ENCODE measurements around the gene MAN1A1. TPM values are rescaled to one million over a fixed set of nuclear protein-coding genes. Genes with fewer than 3 reads are reported as not detected.

The MAN1A1 gene
- total RNA-seq, 1 donor from 2014 or later: 35.4 TPM

- no peak for DNase-seq (ENCODE audit: extremely low read depth, low read depth, low spot score)
Observed at GRCh38 chr6:119204719-119205118, 144.8 kb downstream of the MAN1A1 start.

- DNase-seq (ENCODE audit: extremely low read depth, low read depth, low spot score): no peak
Observed at GRCh38 chr6:119201480-119201879, 148.1 kb downstream of the MAN1A1 start.

GRCh38 chr6:119200512-119201175, 148.9 kb downstream of the MAN1A1 start:
- no peak for DNase-seq (ENCODE audit: extremely low read depth, low read depth, low spot score)

GRCh38 chr6:119197271-119197670, 152.3 kb downstream of the MAN1A1 start:
- DNase-seq (ENCODE audit: extremely low read depth, low read depth, low spot score): no peak

- no peak for DNase-seq (ENCODE audit: extremely low read depth, low read depth, low spot score)
Observed at GRCh38 chr6:119196715-119197114, 152.8 kb downstream of the MAN1A1 start.

- no peak for DNase-seq (ENCODE audit: extremely low read depth, low read depth, low spot score)
Observed at GRCh38 chr6:119195848-119196247, 153.7 kb downstream of the MAN1A1 start.

GRCh38 chr6:119195204-119195603, 154.4 kb downstream of the MAN1A1 start:
- DNase-seq (ENCODE audit: extremely low read depth, low read depth, low spot score): no peak

GRCh38 chr6:119193707-119194106, 155.9 kb downstream of the MAN1A1 start:
- no peak for DNase-seq (ENCODE audit: extremely low read depth, low read depth, low spot score)

GRCh38 chr6:119192200-119192599, 157.4 kb downstream of the MAN1A1 start:
- no peak for DNase-seq (ENCODE audit: extremely low read depth, low read depth, low spot score)

- no peak for DNase-seq (ENCODE audit: extremely low read depth, low read depth, low spot score)
Observed at GRCh38 chr6:119190176-119190575, 159.4 kb downstream of the MAN1A1 start.

GRCh38 chr6:119189498-119189897, 160.1 kb downstream of the MAN1A1 start:
- DNase-seq (ENCODE audit: extremely low read depth, low read depth, low spot score): no peak

- DNase-seq (ENCODE audit: extremely low read depth, low read depth, low spot score): no peak
Observed at GRCh38 chr6:119187596-119187995, 162.0 kb downstream of the MAN1A1 start.

GRCh38 chr6:119186490-119186889, 163.1 kb downstream of the MAN1A1 start:
- no peak for DNase-seq (ENCODE audit: extremely low read depth, low read depth, low spot score)

- DNase-seq (ENCODE audit: extremely low read depth, low read depth, low spot score): no peak
Observed at GRCh38 chr6:119184008-119184648, 165.4 kb downstream of the MAN1A1 start.

GRCh38 chr6:119183457-119183856, 166.1 kb downstream of the MAN1A1 start:
- DNase-seq (ENCODE audit: extremely low read depth, low read depth, low spot score): no peak

GRCh38 chr6:119182875-119183274, 166.7 kb downstream of the MAN1A1 start:
- no peak for DNase-seq (ENCODE audit: extremely low read depth, low read depth, low spot score)

- DNase-seq (ENCODE audit: extremely low read depth, low read depth, low spot score): no peak
Observed at GRCh38 chr6:119182216-119182803, 167.3 kb downstream of the MAN1A1 start.

GRCh38 chr6:119181046-119181445, 168.5 kb downstream of the MAN1A1 start:
- DNase-seq (ENCODE audit: extremely low read depth, low read depth, low spot score): no peak

GRCh38 chr6:119179842-119180241, 169.7 kb downstream of the MAN1A1 start:
- no peak for DNase-seq (ENCODE audit: extremely low read depth, low read depth, low spot score)

GRCh38 chr6:119179062-119179461, 170.5 kb downstream of the MAN1A1 start:
- no peak for DNase-seq (ENCODE audit: extremely low read depth, low read depth, low spot score)

- DNase-seq (ENCODE audit: extremely low read depth, low read depth, low spot score): no peak
Observed at GRCh38 chr6:119176445-119176844, 173.1 kb downstream of the MAN1A1 start.
